Measurements from ENCODE around the gene PCDH8. TPM values are rescaled to one million over a fixed set of nuclear protein-coding genes. Genes with fewer than 3 reads are reported as not detected.

Gene PCDH8
- total RNA-seq, 1 experiment from 2014 or later: 0.92 TPM

DNA sequence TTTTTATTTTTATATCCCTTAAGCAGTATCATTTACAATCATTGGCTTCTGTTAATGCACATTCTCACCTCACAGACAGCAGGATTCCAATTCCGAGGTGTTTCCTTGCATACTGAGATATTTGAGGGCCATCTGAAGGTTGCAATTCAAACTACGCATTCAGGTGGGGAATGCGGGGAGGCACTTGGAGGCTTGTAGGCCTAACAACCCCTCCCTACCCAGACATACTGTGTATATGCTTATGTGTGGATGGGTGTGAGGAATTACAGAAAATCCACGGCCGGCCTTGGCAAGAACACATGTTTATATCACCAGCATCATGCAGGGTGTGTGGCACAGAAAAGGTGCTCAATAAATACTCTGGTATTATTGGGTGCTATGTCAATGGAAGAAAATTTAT, 43.3 kb upstream of the PCDH8 start:
- peak; percentile 66 for ATAC-seq
- DNase-seq (ENCODE audit: low spot score): no peak
- Mint-ChIP-seq H3K27ac (no peak overlapping the region), H3K9me3 (peaks cover 5% of the 10 kb centered on the region; the same call in 1 of the 2 replicates), H3K27me3 (ENCODE audit: low read depth) (peaks cover 39% of the 10 kb centered on the region), H3K36me3 (no peaks in the 10 kb centered on the region), H3K4me3 (no peak overlapping the region), H3K4me1 (peaks cover 45% of the 10 kb centered on the region)
- ChIA-PET CTCF (interaction anchor here (1.4 to 2.9 kb wide), 2 partner anchors 45 to 77 kb away, joined by 5 to 15 read pairs; no protein-coding TSS in a partner anchor), POLR2A (no interaction called here)
- TF ChIP-seq, protein P1, sequence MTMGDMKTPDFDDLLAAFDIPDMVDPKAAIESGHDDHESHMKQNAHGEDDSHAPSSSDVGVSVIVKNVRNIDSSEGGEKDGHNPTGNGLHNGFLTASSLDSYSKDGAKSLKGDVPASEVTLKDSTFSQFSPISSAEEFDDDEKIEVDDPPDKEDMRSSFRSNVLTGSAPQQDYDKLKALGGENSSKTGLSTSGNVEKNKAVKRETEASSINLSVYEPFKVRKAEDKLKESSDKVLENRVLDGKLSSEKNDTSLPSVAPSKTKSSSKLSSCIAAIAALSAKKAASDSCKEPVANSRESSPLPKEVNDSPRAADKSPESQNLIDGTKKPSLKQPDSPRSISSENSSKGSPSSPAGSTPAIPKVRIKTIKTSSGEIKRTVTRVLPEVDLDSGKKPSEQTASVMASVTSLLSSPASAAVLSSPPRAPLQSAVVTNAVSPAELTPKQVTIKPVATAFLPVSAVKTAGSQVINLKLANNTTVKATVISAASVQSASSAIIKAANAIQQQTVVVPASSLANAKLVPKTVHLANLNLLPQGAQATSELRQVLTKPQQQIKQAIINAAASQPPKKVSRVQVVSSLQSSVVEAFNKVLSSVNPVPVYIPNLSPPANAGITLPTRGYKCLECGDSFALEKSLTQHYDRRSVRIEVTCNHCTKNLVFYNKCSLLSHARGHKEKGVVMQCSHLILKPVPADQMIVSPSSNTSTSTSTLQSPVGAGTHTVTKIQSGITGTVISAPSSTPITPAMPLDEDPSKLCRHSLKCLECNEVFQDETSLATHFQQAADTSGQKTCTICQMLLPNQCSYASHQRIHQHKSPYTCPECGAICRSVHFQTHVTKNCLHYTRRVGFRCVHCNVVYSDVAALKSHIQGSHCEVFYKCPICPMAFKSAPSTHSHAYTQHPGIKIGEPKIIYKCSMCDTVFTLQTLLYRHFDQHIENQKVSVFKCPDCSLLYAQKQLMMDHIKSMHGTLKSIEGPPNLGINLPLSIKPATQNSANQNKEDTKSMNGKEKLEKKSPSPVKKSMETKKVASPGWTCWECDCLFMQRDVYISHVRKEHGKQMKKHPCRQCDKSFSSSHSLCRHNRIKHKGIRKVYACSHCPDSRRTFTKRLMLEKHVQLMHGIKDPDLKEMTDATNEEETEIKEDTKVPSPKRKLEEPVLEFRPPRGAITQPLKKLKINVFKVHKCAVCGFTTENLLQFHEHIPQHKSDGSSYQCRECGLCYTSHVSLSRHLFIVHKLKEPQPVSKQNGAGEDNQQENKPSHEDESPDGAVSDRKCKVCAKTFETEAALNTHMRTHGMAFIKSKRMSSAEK (CRISPR knock-in tag; IDR thresholded peaks at IDR 0.05; ENCODE audit: borderline replicate concordance): no peak
- TF ChIP-seq, protein P2, sequence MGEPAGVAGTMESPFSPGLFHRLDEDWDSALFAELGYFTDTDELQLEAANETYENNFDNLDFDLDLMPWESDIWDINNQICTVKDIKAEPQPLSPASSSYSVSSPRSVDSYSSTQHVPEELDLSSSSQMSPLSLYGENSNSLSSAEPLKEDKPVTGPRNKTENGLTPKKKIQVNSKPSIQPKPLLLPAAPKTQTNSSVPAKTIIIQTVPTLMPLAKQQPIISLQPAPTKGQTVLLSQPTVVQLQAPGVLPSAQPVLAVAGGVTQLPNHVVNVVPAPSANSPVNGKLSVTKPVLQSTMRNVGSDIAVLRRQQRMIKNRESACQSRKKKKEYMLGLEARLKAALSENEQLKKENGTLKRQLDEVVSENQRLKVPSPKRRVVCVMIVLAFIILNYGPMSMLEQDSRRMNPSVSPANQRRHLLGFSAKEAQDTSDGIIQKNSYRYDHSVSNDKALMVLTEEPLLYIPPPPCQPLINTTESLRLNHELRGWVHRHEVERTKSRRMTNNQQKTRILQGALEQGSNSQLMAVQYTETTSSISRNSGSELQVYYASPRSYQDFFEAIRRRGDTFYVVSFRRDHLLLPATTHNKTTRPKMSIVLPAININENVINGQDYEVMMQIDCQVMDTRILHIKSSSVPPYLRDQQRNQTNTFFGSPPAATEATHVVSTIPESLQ (CRISPR knock-in tag; IDR thresholded peaks at IDR 0.05): no peak
- TF ChIP-seq CREM (CRISPR knock-in tag; IDR thresholded peaks at IDR 0.05): no peak
- TF ChIP-seq SMAD4 (CRISPR knock-in tag; IDR thresholded peaks at IDR 0.05): no peak
- TF ChIP-seq, protein P3, sequence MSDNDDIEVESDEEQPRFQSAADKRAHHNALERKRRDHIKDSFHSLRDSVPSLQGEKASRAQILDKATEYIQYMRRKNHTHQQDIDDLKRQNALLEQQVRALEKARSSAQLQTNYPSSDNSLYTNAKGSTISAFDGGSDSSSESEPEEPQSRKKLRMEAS (CRISPR knock-in tag; IDR thresholded peaks at IDR 0.05): no peak
- TF ChIP-seq, protein P4, sequence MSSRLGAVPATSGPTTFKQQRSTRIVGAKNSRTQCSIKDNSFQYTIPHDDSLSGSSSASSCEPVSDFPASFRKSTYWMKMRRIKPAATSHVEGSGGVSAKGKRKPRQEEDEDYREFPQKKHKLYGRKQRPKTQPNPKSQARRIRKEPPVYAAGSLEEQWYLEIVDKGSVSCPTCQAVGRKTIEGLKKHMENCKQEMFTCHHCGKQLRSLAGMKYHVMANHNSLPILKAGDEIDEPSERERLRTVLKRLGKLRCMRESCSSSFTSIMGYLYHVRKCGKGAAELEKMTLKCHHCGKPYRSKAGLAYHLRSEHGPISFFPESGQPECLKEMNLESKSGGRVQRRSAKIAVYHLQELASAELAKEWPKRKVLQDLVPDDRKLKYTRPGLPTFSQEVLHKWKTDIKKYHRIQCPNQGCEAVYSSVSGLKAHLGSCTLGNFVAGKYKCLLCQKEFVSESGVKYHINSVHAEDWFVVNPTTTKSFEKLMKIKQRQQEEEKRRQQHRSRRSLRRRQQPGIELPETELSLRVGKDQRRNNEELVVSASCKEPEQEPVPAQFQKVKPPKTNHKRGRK (CRISPR knock-in tag; IDR thresholded peaks at IDR 0.05; ENCODE audit: borderline replicate concordance): no peak
- TF ChIP-seq, protein P5, sequence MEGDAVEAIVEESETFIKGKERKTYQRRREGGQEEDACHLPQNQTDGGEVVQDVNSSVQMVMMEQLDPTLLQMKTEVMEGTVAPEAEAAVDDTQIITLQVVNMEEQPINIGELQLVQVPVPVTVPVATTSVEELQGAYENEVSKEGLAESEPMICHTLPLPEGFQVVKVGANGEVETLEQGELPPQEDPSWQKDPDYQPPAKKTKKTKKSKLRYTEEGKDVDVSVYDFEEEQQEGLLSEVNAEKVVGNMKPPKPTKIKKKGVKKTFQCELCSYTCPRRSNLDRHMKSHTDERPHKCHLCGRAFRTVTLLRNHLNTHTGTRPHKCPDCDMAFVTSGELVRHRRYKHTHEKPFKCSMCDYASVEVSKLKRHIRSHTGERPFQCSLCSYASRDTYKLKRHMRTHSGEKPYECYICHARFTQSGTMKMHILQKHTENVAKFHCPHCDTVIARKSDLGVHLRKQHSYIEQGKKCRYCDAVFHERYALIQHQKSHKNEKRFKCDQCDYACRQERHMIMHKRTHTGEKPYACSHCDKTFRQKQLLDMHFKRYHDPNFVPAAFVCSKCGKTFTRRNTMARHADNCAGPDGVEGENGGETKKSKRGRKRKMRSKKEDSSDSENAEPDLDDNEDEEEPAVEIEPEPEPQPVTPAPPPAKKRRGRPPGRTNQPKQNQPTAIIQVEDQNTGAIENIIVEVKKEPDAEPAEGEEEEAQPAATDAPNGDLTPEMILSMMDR (IDR thresholded peaks at IDR 0.05): no peak
- TF ChIP-seq HMGA2 (CRISPR knock-in tag; IDR thresholded peaks at IDR 0.05): no peak
- TF ChIP-seq, protein P6, sequence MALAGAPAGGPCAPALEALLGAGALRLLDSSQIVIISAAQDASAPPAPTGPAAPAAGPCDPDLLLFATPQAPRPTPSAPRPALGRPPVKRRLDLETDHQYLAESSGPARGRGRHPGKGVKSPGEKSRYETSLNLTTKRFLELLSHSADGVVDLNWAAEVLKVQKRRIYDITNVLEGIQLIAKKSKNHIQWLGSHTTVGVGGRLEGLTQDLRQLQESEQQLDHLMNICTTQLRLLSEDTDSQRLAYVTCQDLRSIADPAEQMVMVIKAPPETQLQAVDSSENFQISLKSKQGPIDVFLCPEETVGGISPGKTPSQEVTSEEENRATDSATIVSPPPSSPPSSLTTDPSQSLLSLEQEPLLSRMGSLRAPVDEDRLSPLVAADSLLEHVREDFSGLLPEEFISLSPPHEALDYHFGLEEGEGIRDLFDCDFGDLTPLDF (CRISPR knock-in tag; IDR thresholded peaks at IDR 0.05): no peak
- TF ChIP-seq GTF2I (CRISPR knock-in tag; conservative IDR thresholded peaks at IDR 0.05): no peak
- TF ChIP-seq, protein P7, sequence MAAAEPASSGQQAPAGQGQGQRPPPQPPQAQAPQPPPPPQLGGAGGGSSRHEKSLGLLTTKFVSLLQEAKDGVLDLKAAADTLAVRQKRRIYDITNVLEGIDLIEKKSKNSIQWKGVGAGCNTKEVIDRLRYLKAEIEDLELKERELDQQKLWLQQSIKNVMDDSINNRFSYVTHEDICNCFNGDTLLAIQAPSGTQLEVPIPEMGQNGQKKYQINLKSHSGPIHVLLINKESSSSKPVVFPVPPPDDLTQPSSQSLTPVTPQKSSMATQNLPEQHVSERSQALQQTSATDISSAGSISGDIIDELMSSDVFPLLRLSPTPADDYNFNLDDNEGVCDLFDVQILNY (CRISPR knock-in tag; IDR thresholded peaks at IDR 0.05): no peak
- TF ChIP-seq RORB (CRISPR knock-in tag; IDR thresholded peaks at IDR 0.05): no peak
- TF ChIP-seq JUN (CRISPR knock-in tag; IDR thresholded peaks at IDR 0.05): no peak
- no peak for TF ChIP-seq ZNF423 (CRISPR knock-in tag; IDR thresholded peaks at IDR 0.05)
- no peak for TF ChIP-seq RELA (CRISPR knock-in tag; IDR thresholded peaks at IDR 0.05; ENCODE audit: borderline replicate concordance)
- TF ChIP-seq GABPB1 (CRISPR knock-in tag; IDR thresholded peaks at IDR 0.05): no peak
- TF ChIP-seq, protein P8, sequence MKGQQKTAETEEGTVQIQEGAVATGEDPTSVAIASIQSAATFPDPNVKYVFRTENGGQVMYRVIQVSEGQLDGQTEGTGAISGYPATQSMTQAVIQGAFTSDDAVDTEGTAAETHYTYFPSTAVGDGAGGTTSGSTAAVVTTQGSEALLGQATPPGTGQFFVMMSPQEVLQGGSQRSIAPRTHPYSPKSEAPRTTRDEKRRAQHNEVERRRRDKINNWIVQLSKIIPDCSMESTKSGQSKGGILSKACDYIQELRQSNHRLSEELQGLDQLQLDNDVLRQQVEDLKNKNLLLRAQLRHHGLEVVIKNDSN (CRISPR knock-in tag; IDR thresholded peaks at IDR 0.05): no peak
- TF ChIP-seq, protein P9, sequence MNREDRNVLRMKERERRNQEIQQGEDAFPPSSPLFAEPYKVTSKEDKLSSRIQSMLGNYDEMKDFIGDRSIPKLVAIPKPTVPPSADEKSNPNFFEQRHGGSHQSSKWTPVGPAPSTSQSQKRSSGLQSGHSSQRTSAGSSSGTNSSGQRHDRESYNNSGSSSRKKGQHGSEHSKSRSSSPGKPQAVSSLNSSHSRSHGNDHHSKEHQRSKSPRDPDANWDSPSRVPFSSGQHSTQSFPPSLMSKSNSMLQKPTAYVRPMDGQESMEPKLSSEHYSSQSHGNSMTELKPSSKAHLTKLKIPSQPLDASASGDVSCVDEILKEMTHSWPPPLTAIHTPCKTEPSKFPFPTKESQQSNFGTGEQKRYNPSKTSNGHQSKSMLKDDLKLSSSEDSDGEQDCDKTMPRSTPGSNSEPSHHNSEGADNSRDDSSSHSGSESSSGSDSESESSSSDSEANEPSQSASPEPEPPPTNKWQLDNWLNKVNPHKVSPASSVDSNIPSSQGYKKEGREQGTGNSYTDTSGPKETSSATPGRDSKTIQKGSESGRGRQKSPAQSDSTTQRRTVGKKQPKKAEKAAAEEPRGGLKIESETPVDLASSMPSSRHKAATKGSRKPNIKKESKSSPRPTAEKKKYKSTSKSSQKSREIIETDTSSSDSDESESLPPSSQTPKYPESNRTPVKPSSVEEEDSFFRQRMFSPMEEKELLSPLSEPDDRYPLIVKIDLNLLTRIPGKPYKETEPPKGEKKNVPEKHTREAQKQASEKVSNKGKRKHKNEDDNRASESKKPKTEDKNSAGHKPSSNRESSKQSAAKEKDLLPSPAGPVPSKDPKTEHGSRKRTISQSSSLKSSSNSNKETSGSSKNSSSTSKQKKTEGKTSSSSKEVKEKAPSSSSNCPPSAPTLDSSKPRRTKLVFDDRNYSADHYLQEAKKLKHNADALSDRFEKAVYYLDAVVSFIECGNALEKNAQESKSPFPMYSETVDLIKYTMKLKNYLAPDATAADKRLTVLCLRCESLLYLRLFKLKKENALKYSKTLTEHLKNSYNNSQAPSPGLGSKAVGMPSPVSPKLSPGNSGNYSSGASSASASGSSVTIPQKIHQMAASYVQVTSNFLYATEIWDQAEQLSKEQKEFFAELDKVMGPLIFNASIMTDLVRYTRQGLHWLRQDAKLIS (CRISPR knock-in tag; IDR thresholded peaks at IDR 0.05; ENCODE audit: borderline replicate concordance): no peak
- TF ChIP-seq ZBTB21 (CRISPR knock-in tag; IDR thresholded peaks at IDR 0.05; ENCODE audit: borderline replicate concordance): no peak
